HL-60 (cell line): Measurements from ENCODE around the gene ABHD15.
A peak's percentile ranks its signal among the peaks of the same experiment; 100 is the strongest.

Experiments
- DNase-seq, 2 experiments: peaks; one replicate each; pipeline ENCODE4 v3.0.0-alpha.2; 2010 to 2020; ENCODE audit warnings: low read depth in 1 of 2, low spot score in 1 of 2
- H3K27ac ChIP-seq: fragments of 250-450 bp; sonication (Bioruptor Pico); replicated peaks from 2 replicates; pipeline ENCODE4 v1.5.1; 2020; ENCODE audit warnings: mild to moderate bottlenecking, moderate library complexity
- H3K27me3 ChIP-seq: fragments of 250-450 bp; sonication (Bioruptor Pico); 2 replicates; pipeline ENCODE4 v1.5.1; 2021; ENCODE audit warnings: mild to moderate bottlenecking, moderate library complexity; ENCODE audit not compliant: insufficient read depth, poor library complexity, severe bottlenecking
- H3K4me3 ChIP-seq: replicated peaks from 2 replicates; pipeline ENCODE4 v1.5.1; 2011; ENCODE audit warnings: mild to moderate bottlenecking, control low read depth, low read length; ENCODE audit not compliant: insufficient read depth
- CTCF ChIP-seq: IDR thresholded peaks from one replicate; pipeline ENCODE4 v1.5.1; 2011; ENCODE audit warnings: low read length, control low read depth, inconsistent platforms; ENCODE audit not compliant: insufficient read depth
- GABPA ChIP-seq: IDR thresholded peaks from 2 replicates; pipeline ENCODE4 v1.6.1; 2012; ENCODE audit warnings: low read depth
- POLR2AphosphoS5 ChIP-seq: IDR thresholded peaks from 2 replicates; pipeline ENCODE4 v1.6.1; 2012; ENCODE audit warnings: low read depth
- REST ChIP-seq: IDR thresholded peaks from 2 replicates; pipeline ENCODE4 v1.6.1; 2012; ENCODE audit warnings: low read depth; ENCODE audit not compliant: insufficient replicate concordance
- SPI1 ChIP-seq: IDR thresholded peaks from 2 replicates; pipeline ENCODE4 v1.6.1; 2012; ENCODE audit warnings: low read depth, mild to moderate bottlenecking, borderline replicate concordance

Gene ABHD15

GRCh38 chr17:29573871-29574731, 7.3 kb upstream of the ABHD15 start:
- TF ChIP-seq POLR2AphosphoS5 (no peak), CTCF (no peak), REST (no peak), SPI1 (no peak), GABPA (no peak)
- no peak for DNase-seq
- H3K27me3 ChIP-seq, result no peaks in the 10 kb centered on the region
- no peak overlapping the region for H3K4me3 ChIP-seq
- no peak overlapping the region for H3K27ac ChIP-seq

GRCh38 chr17:29573558-29573869, 6.7 kb upstream of the ABHD15 start:
- Histone ChIP-seq H3K27me3 (no peaks in the 10 kb centered on the region), H3K4me3 (no peak overlapping the region), H3K27ac (no peak overlapping the region)
- DNase-seq, result no peak
- TF ChIP-seq SPI1 (no peak), POLR2AphosphoS5 (0 out of 2 replicates have a peak, but pooled peaks have one; percentile 6)

- H3K27me3 ChIP-seq, result no peaks in the 10 kb centered on the region
- no peak for TF ChIP-seq REST
- no peak for TF ChIP-seq SPI1
- no peak for TF ChIP-seq GABPA
- TF ChIP-seq POLR2AphosphoS5, result no peak; the same call in 1 of the 2 replicates
- TF ChIP-seq CTCF, result peak; percentile 16
- H3K27ac ChIP-seq, result no peak overlapping the region
- H3K4me3 ChIP-seq, result no peak overlapping the region
- DNase-seq, result peak in 1 of 2 experiments; percentile 33
These were observed 6.1 kb upstream of the ABHD15 start for GRCh38 chr17:29572691-29573557.

- Histone ChIP-seq H3K4me3 (no peak overlapping the region), H3K27me3 (no peaks in the 10 kb centered on the region), H3K27ac (no peak overlapping the region)
- no peak for TF ChIP-seq POLR2AphosphoS5
- TF ChIP-seq CTCF, result no peak
- TF ChIP-seq SPI1, result no peak
- TF ChIP-seq REST, result no peak
- no peak for TF ChIP-seq GABPA
- DNase-seq, result no peak
These were observed 5.2 kb upstream of the ABHD15 start for GRCh38 chr17:29571883-29572681.
